NCI-H2107 (cell line): Measurements from ENCODE around the gene DNAJC7.

Experiments used
- DNase-seq: peaks from one replicate; lab custom pipeline; 2025; lab: John Stamatoyannopoulos, UW

Gene DNAJC7

GRCh38 chr17:41975099-41976083 lies 41.8 kb downstream of the DNAJC7 start:
- no peak for DNase-seq

GRCh38 chr17:41974658-41975057 lies 42.6 kb downstream of the DNAJC7 start:
- DNase-seq = no peak

GRCh38 chr17:41974031-41974430 lies 43.2 kb downstream of the DNAJC7 start:
- no peak for DNase-seq

- no peak for DNase-seq
Observed at GRCh38 chr17:41973408-41973811, 43.8 kb downstream of the DNAJC7 start.

GRCh38 chr17:41972571-41973407 lies 44.5 kb downstream of the DNAJC7 start:
- peak; percentile 30 for DNase-seq

- DNase-seq = no peak
Observed at GRCh38 chr17:41971721-41972523, 45.3 kb downstream of the DNAJC7 start.

- no peak for DNase-seq
Observed at GRCh38 chr17:41970901-41971331, 46.3 kb downstream of the DNAJC7 start.

- no peak for DNase-seq
Observed at GRCh38 chr17:41968676-41969075, 48.6 kb downstream of the DNAJC7 start.

GRCh38 chr17:41967921-41968578 lies 49.2 kb downstream of the DNAJC7 start:
- no peak for DNase-seq

- no peak for DNase-seq
Observed at GRCh38 chr17:41967141-41967920, 49.9 kb downstream of the DNAJC7 start.

GRCh38 chr17:41966463-41967140 lies 50.6 kb downstream of the DNAJC7 start, which contains the start of gene CNP:
Gene CNP (plus strand): TSS chr17:41966795. CDS start chr17:41966885, 90 bp downstream.
- peak; percentile 81 for DNase-seq

GRCh38 chr17:41965694-41966462 lies 51.4 kb downstream of the DNAJC7 start:
- peak; percentile 92 for DNase-seq

GRCh38 chr17:41962768-41963434 lies 54.3 kb downstream of the DNAJC7 start:
- peak; percentile 61 for DNase-seq

- DNase-seq = no peak
Observed at GRCh38 chr17:41962111-41962510, 55.1 kb downstream of the DNAJC7 start.

GRCh38 chr17:41959336-41960095 lies 57.7 kb downstream of the DNAJC7 start:
- DNase-seq = no peak

- no peak for DNase-seq
Observed at GRCh38 chr17:41959030-41959335, 58.3 kb downstream of the DNAJC7 start.

- DNase-seq = no peak
Observed at GRCh38 chr17:41957869-41958439, 59.3 kb downstream of the DNAJC7 start.
